ENCODE measurements around the gene PLAU.

The PLAU gene

DNA sequence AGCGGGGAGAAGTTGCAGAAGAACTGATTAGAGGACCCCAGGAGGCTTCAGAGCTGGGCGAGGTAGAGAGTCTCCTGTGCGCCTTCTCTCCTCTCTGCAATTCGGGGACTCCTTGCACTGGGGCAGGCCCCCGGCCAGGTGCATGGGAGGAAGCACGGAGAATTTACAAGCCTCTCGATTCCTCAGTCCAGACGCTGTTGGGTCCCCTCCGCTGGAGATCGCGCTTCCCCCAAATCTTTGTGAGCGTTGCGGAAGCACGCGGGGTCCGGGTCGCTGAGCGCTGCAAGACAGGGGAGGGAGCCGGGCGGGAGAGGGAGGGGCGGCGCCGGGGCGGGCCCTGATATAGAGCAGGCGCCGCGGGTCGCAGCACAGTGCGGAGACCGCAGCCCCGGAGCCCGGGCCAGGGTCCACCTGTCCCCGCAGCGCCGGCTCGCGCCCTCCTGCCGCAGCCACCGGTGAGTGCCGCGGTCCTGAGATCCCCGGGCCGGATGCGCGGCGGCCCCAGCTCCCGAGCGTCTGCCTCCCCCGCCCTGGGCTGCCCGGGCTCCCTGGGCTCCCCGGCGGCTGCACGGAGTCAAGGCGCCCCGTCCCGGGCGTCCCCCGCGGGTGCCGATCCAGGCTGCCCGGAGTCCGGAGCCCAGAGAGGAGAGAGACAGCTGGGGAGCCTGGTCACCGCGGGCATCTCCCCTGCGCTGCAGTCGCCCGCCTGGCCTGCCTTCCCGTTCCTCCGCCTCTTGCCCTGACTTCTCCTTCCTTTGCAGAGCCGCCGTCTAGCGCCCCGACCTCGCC, at the start of gene PLAU:
PLAU (plus strand) TSS at position 369 of the 789 bp plus-strand sequence. CDS start 424 bp downstream, outside the sequence.
- DNase-seq: no peak

DNA sequence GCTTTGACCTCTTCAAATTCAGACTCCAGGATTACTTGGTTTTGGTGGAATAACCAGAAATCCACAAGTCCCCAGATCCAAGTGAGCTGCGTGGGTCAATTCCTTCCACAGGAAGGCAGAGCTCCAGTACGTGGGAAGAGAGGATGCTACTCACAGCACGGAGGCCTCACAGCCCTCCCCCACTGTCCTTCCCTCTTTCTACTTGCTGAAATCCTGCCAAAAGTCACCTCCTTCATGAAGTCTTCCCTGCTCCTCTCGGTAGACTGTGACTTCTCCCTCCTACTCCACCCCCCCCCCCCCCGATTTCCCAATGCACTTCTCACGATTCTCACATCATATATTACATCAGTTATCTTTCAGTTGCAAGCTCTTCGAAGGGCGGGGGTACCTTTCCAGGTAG, 48.9 kb upstream of the PLAU start:
- no peak for DNase-seq

DNA sequence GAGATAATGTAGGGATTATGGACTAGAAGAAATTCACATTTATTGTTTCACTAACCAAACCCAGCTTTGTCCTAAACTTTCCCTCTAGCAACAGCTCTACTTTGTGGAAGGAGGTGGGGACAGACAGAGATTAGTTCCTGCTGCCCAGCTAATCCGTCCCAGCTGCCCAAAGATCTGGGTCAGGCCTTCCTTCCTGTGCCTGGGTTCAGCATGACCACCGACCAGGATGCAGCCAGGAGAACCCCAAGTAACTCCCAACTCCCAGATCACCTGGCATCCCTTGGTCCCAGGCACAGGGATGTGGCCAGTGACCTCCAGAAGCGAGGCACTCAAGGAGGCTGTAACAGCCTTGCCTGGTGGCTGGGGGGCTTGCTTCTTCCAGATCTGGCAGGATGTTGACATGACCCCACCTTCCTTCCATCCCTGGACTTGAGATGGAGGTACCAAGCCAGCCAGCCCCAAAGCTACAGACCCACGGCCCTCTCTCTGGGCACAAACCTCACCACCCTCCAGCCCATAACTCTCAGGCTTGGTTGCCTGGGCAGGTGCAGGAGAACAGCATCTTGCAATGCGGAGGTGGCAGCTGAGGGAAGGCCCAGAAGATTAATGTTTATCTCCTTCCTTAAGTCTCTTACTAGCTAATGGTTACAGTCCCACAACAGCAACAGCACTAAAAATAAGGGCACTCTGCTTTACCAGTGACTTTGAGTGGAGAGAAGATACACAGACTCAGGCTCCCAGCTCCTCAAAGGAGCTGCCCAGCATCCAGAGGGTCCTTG, 47.7 kb upstream of the PLAU start:
- DNase-seq: no peak

DNA sequence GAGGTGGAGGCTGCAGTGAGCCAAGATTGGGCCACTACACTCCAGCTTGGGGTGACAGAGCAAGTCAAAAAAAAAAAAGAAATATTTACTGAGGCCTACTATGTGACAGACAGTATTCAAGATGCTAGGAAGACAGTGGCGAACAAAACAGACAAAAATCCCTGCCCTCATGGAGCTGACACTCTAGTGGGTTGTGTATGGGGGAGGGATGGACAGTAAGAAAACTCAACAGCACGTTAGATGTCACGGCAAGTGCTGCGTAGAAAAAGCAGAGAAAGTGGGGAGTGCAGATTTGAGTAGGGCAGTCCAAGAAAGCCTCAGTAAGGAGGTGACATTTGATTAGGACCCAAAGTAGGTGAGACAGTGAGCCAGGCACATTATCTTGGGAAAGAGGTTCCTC, 46.7 kb upstream of the PLAU start:
- DNase-seq: no peak

DNA sequence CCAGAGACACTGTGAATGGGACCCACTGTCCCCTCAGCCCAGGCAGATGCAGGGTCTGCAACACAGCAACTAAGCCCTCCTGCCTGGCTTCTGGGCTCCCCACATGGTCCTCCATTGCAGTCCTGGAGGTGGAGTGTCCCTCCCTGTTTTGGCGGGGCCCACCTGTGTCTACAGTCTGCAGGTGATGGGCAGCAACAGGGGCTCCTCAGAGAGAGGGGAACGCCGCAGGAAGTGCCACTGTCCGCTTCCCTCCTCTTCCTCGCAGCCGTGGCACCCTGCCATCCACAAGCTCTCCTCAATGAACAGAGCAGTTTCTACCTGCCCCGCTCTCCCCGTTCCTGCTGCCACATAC, 45.8 kb upstream of the PLAU start:
- peak; percentile 13 for DNase-seq

DNA sequence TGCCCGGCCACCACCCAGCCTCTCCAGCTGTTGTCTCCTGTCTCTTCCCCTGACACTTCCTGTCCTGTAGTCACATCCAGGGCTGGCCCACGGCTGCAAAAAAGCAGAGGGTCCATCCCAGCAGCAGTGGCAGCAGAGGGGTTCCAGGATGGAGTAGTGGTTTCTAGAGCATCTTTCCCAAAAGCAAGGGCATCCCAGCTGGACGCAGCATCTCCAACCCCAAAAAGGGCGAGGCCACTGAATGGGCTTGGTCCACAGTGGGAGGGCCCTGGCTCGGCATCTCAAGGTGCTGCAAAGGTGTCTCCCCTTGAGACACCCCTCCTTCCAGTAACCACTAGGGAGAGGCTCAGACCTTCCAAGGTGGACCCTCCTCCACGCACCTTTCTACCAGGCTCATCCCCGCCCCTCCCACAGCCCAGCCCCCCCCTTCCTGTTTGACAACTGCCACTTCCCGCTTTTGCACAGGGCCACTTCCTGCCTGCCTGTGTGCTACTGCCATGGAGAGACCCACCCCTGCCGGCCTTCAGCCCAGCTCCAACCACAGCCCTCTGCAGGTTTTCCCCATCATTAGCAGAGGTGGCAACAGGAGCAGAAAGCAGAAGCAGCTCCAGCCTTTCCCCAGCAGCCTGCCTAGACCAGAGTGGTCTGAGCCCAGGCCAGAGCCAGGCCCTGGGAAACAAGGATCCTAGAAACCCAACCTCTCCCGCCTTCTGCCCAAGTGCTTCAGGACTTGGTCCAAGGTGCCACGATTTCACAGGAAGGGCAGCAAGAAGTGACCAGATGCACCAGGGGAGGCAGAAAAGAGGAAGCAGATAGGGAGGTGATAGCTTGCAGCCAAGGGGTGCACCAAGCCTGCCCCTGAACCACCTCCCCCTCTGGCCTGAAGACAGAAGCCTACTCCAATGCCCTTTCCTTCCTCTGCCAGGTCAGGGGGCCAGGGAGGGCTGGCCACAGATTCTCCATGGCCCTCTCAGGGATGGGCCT, 45.2 kb upstream of the PLAU start:
- DNase-seq: peak; percentile 59

DNA sequence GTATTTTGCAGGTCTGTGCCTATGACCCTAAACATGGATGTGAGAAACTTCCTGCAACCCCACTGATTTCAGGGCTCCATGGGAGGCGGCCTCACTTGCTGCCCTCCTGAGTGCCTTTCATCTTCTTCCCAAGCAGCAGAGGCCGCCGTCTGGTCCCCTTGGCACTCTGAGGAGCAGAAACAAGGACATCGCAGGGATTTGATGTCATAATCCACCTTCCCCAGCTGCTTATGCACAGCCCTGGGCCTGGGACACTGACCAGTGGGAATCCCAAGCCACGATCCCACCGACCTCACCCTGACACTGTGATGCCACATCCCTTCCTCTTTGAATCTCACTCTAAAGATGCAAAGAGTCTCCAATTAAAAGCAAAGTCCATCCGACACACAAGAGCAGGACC, 44.3 kb upstream of the PLAU start:
- DNase-seq: no peak

DNA sequence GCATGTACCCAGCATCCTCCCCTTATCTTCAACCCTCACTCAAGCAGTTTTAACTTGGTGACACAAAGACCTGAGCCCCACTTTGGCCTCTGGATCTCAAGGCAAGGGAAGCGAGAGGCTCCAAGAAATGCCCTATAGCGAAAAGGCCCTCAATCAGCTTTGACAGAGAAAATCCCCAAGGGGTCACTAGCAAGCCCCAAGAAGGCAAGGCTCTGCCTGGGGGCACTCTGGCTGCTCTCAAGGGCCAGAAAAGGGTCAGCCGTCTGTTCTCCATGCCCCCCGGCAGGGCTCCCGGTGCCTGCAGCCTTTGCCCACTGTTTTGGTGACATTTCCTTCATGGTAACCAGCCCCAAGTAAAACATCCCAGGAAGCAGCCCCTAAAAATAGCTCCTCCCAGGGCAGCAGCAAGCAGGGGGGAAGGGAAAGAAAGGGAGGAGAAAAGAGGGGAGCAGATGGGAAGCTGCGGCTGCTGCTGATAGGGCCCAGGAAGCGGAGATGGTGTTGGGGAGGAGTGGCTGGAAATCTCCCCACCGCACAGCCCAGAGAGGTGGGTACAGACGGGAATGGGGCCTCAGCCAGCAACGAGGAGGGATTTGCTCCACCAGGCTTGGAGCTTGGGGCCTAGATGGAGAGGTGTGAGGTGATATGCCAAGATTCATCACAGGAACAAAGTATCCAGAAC, 43.7 kb upstream of the PLAU start:
- no peak for DNase-seq

DNA sequence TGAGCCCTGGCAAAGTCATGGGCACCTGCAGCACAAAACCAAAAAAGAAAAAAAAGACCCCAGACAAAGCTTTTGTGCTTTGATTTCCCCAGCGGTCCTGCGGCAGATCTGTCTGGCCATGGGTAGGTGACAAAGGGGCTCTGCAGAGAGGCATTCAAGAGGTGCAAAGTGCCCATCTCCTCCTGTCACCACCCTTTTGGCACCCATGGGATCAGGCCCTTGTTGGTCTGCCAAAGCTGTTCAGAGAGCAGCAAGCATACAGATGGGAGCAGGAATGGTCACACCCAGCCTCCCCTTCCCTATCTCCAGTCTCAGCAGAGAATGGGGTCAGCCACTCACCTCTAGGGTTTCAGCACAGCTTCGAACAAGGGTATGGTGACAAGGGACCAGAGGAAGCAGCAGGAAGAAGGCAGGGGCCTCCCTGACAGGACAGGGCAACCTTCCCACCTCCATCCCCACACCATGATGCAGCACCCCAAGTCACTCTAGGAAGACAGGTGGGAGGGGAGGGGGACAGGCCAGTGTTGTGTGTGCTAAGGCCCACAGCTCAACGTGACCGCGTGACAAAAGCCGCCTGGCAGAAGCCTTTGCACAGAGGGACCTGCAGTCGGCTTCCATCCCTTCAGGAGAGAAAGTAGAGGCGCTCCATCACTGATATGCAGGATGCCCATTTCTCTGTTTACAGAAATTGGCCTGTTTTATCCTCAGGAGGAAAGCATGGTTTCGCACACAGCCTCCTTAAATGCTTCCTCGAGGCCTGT, 42.9 kb upstream of the PLAU start:
- no peak for DNase-seq

DNA sequence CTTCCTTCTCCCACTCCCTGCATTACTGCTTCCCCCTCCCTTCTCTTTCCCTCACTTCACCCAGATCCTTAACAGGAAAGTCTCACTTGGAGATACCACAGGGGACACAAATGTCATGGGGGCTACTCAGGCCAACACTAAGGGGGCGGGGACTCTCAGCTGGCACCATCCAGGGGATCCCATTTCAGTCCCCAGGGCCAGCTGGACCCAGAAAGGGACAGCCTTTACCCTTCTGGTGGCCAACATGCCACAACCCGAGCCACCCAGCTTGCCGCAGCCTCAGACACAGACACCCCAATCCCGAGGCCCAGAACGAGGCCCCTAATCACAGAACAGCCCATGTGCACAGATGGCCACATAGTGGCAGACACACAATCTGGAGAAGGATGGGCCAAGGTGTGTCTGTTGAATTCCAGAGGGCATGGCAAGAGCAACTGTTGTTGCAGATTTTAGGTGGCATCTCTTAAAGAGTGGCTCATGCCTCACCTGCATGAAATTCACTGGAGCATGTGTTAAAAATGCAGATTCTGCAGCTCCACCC, 42.2 kb upstream of the PLAU start:
- no peak for DNase-seq

DNA sequence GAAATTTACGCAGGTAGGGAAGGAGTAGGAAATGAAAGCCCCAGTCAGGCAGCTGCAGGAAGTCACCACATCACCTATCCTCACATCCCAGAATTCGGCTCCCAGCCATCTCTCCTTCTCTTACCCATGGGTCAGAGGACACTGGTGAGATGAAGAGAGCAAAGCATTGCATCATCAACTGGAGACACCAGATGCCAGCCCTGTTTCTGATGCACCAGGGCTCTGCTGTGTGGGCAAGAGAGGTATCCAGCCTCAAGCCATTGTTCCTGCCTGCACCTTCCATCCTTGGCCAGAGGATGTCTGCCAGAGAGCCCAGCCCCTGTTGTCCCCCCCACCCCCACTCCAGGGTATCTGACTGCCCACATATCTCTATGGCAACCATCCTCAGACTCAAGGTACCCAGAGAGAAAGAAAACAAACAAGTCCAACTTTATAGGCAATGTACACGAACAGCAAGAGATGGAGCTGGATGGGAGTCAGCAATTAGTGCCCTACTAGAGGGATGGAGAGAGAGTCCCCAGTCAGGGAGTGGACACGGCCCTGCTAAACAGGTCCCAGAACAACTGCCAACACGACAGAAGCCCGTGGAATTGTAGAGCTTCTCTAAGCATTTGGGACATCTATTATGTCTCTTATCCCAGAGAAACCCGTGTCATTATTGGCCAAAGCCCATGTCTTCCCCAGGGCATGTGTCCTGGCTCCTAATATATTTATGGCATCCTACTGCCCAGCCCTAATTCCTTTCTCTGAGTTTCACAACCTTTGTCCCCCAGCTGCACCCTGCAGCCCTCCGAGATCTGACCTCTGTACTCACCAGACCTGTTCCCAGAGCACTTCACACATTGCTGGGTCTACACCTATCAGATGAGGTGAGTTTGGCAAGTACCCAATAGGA, 39.4 kb upstream of the PLAU start:
- no peak for DNase-seq

DNA sequence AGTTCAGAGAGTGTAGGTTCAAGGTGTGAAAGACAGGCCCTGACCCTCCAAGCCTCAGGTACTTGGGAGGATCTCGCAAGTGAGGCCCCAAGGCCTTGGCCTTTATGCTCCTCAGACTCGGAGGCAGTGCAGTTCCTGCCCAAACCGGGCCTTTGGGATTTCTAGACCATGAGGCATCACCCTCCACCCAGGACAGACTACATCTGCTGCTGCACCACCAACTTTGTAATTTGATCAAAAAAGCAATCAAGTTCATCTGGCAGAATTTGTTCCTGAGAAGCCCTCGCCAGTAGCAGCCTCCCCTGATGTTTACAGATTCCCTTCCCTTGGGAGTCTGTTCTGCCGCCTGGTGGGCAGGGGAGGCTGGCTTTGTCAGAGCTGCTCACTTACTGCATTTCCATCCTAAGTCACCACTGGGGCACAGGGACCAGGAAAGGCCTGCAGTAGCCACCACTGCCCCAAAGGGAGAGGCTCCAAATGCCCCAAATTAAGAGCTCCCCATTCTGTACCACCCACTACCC, 38.7 kb upstream of the PLAU start:
- no peak for DNase-seq

DNA sequence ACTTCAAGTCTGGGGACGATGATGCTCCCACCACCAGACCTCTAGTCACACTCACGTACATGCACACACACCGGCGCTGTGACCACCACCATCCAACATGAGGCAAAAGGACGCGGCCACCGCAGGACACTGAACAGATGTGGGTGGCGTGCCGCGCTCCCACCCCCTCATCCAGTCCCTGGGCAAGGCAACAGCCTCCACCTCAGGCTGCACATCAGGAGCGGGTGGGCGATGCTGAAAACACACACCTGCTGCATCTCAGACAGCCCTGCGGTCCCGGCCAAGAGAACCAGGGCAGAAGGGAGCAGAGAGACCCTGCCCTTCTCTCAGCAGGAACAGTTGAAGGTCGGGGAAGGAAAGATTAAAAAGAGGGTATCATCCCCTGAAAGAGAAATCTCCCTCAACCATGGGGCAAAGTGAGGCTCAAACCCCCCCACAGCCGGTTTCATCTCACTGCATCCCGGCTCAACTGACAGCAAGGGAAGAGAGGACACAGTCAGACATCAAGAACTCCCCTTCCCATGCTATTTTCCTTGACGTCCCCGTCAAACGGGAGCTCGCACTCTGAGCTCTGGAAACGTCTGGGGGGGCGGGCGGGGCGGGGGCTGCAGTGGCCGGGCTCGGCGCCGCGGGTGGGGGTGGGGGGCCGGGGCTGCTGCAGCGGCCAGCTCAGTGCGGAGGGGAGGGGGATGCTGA, 37.6 kb upstream of the PLAU start:
- no peak for DNase-seq

DNA sequence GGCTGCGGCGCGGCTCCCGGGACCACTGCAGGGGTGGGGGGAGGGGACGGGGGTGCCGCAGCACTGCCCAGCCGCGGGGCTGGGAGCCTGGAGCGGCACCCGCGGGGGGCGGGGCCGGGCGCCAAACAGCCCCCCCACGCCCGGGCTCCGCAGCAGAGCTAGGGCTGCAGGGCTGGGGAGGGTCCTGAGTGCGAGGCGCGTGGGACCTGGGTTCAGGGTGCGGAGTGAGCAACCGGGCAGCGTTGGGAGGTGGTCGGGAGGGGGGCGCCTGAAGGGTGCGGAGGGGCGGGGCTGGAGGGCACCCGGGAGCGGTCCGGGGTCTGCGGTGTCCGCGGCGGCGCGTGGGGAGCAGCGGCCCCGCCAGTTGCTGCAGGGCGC, 37.1 kb upstream of the PLAU start:
- no peak for DNase-seq

DNA sequence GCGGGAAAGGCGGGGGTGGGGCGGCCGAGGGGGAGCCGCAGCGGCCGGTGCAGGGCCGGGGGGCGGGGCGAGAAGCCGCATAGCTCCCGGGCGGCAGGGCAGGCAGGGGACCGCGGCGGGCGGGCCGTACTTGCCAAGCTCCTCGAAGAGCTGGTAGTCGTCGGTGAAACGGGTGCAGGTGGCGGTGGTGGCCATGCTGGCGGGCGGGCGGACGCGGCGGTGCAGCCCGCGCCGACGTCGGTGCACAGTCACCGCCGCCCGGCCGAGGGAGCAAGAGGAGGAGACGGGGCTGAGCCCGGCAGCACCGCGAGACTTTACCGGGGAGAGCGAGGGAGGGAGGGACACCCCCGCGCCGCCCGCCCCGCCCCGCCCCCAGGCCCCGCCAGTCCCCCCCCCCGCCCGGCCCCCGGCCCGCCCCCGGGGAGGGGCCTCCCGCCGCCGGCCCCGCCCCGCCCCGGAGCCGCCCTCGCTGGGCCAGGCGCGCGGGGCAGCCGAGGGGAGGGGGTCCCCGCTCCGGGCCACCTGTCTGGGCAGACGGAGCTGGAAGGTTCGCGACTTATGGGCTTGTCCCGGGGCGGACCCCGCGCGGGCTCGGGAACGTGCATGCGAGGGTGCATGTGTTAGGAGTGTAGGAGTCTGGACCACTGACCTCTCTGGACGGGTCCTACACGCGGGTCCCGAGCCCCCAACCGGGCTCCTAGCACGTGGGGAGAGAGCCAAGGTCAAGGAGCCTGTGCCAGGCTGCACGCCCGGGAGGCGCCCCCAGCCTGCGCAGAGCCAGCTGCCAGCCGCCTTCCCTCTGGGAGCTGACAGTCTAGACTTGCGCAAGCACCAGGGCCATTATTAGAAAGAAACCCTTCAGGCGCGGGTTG, 36.4 kb upstream of the PLAU start, which contains the start of gene CAMK2G:
CAMK2G (minus strand) TSS at position 289 of the 872 bp plus-strand sequence; CDS start at position 195, 94 bp downstream.
- DNase-seq: peak; percentile 86

DNA sequence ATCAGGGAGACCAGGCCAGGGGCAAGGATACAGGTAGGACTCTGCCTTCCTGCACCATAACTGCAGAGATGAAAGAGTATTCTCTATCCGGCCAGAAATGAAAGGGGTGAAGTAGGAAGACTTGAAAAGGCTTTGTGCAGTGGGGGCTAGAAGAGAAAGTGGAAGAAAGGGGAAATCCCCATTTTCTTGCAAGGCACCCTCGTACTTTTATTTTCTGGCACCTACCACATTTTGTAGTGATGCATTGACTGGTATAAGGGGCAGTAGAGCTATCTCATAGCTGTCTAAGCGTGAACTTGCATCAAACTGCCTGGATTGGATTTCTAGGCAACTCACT, 35.8 kb upstream of the PLAU start:
- DNase-seq: peak; percentile 86

DNA sequence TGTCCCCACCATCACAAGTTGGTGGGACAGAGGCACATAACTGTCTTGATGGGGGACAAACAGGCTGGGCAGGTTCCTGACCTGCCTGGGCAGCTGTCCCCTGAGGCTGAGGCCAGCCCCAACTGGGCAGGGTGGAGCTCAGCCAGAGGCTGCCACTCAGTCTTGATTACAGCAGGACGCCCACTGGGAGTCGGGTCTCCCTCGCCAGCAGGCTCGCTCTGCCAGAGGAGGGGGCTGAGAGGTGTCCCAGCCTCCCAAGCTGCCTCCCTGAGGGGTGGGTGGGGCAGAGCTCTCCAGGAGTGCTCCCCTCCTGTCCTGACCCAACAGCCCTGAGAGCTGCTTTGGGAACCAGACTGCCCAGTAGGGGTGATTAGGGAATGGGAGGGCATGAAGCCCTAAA, 34.8 kb upstream of the PLAU start:
- DNase-seq: no peak

DNA sequence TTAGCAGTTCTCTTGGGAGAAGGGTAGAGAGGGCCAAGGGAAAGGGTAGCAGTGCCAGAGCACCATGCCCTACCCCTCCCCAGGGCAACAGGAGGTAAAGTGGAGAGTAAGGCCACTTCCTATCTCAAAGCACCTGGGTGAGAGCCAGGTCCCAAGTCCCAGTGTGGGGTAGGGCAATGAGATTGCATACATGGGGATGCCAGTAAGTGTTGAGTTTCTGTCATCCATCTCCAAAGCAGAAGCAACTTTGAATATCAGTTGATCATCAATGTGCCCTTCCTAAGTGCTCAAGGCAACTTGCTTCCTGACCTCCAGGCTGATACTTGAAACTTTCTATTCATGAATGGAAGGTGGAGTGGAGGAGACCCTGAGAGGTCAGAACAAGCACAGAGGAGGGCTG, 34.4 kb upstream of the PLAU start:
- no peak for DNase-seq

DNA sequence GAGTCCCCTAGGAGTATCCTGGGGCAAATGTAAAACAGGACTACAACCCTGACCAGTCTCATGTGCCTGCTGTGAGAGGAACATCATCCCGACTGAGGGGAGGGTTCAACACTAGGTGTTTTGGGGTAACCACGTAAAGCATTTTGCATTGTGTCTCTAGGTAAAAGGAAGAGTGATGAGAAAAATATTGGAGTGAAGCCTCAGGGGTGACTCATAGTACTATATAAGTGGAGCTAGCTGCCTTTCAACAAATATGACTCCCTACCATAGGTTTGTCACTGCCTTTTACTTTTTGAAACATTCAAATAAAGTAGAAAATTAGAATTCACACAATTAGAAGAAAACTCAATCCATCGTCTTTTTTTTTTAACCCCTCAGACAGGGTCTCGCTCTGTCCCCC, 34.0 kb upstream of the PLAU start:
- peak; percentile 17 for DNase-seq

All from CD4-positive, alpha-beta T cell treated with Interleukin-4 for 4 hours (primary cell).